Progenitor cell of endocrine pancreas (in vitro differentiated cells): ENCODE measurements around the gene TEAD1. TPM values are rescaled to one million over a fixed set of nuclear protein-coding genes. Genes with fewer than 3 reads are reported as not detected.

ENCODE experiments used
- DNase-seq: peaks from one replicate; pipeline ENCODE4 v3.0.0; 2021; ENCODE audit warnings: low spot score; ENCODE audit not compliant: unreplicated experiment
- H3K27ac Mint-ChIP-seq: 2 replicates; pipeline ENCODE4 v1.8.0; 2021; ENCODE audit warnings: mild to moderate bottlenecking, moderate library complexity, mixed read lengths
- H3K27me3 Mint-ChIP-seq: 2 replicates; pipeline ENCODE4 v1.8.0; 2021; ENCODE audit warnings: mixed read lengths
- H3K36me3 Mint-ChIP-seq: 2 replicates; pipeline ENCODE4 v1.8.0; 2022; ENCODE audit warnings: mixed read lengths; ENCODE audit not compliant: insufficient read depth
- H3K4me1 Mint-ChIP-seq: 2 replicates; pipeline ENCODE4 v1.8.0; 2021; ENCODE audit warnings: low read depth, mixed read lengths
- H3K4me3 Mint-ChIP-seq: 2 replicates; pipeline ENCODE4 v1.8.0; 2021; ENCODE audit warnings: low read depth, mild to moderate bottlenecking, moderate library complexity, mixed read lengths
- H3K9me3 Mint-ChIP-seq: 2 replicates; pipeline ENCODE4 v1.8.0; 2021; ENCODE audit warnings: low read depth, mixed read lengths
- total RNA-seq: library from RNA; stranded (reverse); gene quantifications from 2 replicates; pipeline ENCODE4 v1.2.1, GENCODE V29; 2021
- TF ChIP-seq, protein P1 (sequence below): fragments of 200-600 bp; sonication (generic); IDR thresholded peaks from one replicate; pipeline ENCODE4 v1.5.0; 2021; ENCODE audit warnings: antibody characterized with exemption, mild to moderate bottlenecking; ENCODE audit not compliant: unreplicated experiment

Gene TEAD1
- total RNA-seq, 1 donor from 2014 or later: 92.4 TPM

DNA sequence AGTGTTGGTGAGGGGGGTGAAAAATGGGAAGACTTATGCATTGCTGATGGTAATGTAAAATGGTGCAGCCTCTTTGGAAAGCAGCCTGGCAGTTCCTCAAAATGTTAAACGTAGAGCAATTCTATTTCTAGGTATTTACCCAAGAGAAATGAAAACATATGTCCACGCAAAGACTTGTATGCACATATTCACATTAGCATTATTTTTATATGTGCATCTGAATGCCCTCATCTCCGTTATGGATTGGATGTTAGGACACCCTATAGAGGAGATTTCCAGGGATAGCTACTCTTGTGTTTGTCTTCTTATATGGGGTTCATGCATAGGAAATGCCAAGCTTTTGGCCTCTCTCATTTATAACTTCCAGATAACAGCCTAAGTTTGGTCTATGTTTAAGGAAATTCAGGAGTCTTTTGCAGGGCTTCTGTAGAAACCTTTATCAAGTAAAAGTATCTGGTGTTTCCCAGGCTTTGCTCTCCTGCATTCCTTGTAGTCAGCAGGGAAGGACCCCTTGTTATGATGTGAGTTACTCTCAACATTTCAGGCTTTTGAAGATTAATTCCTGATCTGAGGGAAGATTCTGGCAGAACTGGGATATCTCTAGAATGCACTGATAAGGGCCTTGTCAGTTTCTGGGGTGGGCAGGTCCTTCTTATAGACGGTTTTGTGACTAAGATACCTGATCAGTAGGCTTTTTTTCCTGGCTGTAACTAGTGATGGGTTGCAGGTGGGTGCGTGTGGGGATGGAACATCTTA lies 116.8 kb downstream of the TEAD1 start:
- peaks cover 11% of the 10 kb centered on the region for H3K4me1 Mint-ChIP-seq

DNA sequence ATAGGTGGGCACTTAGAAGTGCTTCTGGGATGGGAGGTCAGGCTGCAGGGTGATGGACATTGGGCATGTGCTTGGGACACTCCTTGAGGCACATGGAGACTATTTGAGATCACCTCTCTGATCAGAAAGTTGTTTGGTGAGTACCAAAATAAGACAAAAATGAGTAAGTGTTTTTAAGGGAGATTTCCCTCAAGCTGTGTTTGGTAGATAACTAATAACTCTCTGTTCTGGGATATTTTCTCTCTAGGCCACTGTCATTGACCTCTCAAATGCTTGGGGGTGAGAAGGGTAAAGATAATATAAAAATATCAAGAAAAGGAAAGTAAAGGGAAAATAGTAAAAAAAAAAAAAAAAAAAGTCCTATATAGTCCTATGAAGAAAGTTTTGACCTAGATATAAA lies 117.8 kb downstream of the TEAD1 start:
- TF ChIP-seq, protein P1, sequence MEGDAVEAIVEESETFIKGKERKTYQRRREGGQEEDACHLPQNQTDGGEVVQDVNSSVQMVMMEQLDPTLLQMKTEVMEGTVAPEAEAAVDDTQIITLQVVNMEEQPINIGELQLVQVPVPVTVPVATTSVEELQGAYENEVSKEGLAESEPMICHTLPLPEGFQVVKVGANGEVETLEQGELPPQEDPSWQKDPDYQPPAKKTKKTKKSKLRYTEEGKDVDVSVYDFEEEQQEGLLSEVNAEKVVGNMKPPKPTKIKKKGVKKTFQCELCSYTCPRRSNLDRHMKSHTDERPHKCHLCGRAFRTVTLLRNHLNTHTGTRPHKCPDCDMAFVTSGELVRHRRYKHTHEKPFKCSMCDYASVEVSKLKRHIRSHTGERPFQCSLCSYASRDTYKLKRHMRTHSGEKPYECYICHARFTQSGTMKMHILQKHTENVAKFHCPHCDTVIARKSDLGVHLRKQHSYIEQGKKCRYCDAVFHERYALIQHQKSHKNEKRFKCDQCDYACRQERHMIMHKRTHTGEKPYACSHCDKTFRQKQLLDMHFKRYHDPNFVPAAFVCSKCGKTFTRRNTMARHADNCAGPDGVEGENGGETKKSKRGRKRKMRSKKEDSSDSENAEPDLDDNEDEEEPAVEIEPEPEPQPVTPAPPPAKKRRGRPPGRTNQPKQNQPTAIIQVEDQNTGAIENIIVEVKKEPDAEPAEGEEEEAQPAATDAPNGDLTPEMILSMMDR: no peak
- H3K4me1 Mint-ChIP-seq: peaks cover 10% of the 10 kb centered on the region
- H3K27ac Mint-ChIP-seq: no peak overlapping the region
- no peak for DNase-seq
- peaks cover 6% of the 10 kb centered on the region for H3K36me3 Mint-ChIP-seq
- no peaks in the 10 kb centered on the region for H3K9me3 Mint-ChIP-seq
- no peaks in the 10 kb centered on the region for H3K27me3 Mint-ChIP-seq
- H3K4me3 Mint-ChIP-seq: no peak overlapping the region

More for the DNA sequence above, 116.8 kb downstream of the TEAD1 start:
- Mint-ChIP-seq H3K9me3 (no peaks in the 10 kb centered on the region), H3K27me3 (no peaks in the 10 kb centered on the region), H3K27ac (no peak overlapping the region), H3K36me3 (peaks cover 4% of the 10 kb centered on the region), H3K4me3 (no peak overlapping the region)
- DNase-seq: no peak
- TF ChIP-seq, protein P1: no peak

DNA sequence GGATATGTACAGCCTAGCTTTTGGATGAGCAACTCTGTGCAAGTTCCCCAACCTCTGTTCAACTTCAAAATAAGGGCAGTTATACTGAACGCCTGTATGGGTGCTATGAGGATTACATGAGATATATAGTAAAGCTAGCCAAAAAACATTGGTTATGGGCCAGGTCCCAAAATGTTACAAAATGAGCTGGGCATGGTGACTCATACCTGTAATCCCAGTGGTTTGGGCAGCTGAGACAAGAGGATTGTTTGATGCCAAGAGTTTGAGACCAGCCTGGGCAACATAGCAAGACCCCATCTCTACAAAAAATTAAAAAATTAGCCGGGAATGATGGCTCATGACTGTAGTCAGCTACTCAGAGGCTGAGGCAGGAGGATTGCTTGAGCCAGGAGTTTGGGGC lies 118.4 kb downstream of the TEAD1 start:
- H3K9me3 Mint-ChIP-seq: no peaks in the 10 kb centered on the region
- peaks cover 6% of the 10 kb centered on the region for H3K36me3 Mint-ChIP-seq
- no peaks in the 10 kb centered on the region for H3K27me3 Mint-ChIP-seq
- H3K4me1 Mint-ChIP-seq: peaks cover 10% of the 10 kb centered on the region
- H3K4me3 Mint-ChIP-seq: no peak overlapping the region
- no peak for DNase-seq
- no peak overlapping the region for H3K27ac Mint-ChIP-seq
- TF ChIP-seq, protein P1: no peak

DNA sequence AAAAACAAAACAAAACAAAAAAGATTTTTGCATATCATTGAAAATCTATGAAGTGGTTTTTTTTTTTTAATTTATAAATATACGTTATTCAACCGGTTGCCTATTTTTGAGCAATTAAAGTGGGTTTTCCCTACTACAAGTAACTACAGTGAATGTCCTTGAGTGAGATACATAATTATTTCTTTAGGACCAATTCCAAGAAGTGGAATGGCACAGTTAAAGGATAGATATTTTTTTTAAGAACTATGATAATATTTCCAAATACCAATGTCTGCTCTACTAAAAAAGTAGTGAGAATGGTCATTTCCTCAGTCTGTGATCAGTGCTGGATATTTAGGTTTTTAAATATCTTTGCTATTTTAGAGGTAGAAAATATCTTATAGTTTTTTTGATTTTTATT lies 118.8 kb downstream of the TEAD1 start:
- Mint-ChIP-seq H3K27ac (no peak overlapping the region), H3K27me3 (no peaks in the 10 kb centered on the region), H3K36me3 (peaks cover 6% of the 10 kb centered on the region), H3K4me3 (no peak overlapping the region), H3K9me3 (no peaks in the 10 kb centered on the region), H3K4me1 (peaks cover 11% of the 10 kb centered on the region)
- DNase-seq: no peak
- TF ChIP-seq, protein P1: no peak

DNA sequence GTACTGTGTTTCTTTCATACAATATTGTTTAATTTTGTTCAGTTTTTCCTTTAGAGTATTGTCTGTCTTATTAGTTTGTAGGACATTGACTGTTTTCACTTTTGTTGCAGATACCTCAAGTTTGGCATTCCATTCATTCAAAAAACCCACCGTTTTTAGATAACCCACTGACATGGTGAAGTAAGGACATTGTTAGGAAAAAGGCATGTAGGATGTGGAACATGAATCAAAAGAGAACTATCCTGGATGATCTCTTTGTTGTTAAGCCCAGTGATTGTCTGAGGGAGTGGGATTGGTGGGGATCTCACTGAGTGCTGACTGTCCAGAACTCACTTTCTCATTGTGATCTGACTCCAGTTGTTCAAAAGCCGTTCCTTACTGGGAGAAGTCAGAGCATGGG lies 119.3 kb downstream of the TEAD1 start:
- Mint-ChIP-seq H3K27me3 (no peaks in the 10 kb centered on the region), H3K4me1 (peaks cover 13% of the 10 kb centered on the region), H3K36me3 (peaks cover 6% of the 10 kb centered on the region), H3K4me3 (no peak overlapping the region), H3K27ac (no peak overlapping the region), H3K9me3 (no peaks in the 10 kb centered on the region)
- TF ChIP-seq, protein P1: no peak
- no peak for DNase-seq
